Suppressor macrophage (primary cell): Measurements from ENCODE around the gene PRDM12.

Experiments
- DNase-seq, 4 experiments: peaks; one replicate each; pipeline ENCODE4 v3.0.0-alpha.2; 2020 to 2022
- total RNA-seq, 17 experiments: gene quantifications; one replicate each; lab custom pipeline; 2026; ENCODE audit warnings: mixed read lengths in 6 of 17, inconsistent platforms in 3 of 17; lab: John Stamatoyannopoulos, UW

The PRDM12 gene
- 0 to 1.8 (median 0) reads per million in 17 experiments for total RNA-seq

DNA sequence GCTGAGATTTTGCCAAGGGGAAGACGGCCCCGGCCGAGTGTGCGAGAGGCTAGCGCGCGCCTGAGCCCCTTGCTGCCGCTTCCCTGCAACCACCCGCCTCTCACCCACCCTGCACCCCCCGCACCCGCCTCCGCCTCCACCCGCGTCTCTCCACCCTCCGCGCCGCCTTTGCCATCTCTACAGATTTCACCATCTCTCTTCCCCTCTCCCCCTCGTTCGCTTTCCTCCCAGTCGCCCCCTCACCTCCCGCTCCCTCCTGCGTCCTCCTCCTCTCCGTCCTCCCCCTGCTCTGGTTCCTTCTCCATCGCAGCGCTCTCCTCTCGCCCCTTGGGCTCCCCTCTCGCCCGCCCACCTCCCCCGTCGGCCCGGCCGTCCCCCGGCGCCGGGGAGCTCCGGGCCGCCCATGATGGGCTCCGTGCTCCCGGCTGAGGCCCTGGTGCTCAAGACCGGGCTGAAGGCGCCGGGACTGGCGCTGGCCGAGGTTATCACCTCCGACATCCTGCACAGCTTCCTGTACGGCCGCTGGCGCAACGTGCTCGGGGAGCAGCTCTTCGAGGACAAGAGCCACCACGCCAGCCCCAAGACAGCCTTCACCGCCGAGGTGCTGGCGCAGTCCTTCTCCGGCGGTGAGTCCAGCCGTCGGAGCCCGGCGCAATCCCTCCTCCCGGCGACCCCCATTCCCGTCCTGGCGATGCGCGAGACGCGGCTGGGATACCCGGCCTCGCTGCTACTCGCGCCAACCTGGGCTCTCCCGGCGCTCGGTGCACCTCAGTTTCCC lies at the start of gene PRDM12:
Gene PRDM12, plus strand, starts transcription at position 344 of the 778 bp plus-strand sequence. Its CDS starts 60 bp downstream, at position 404.
- DNase-seq, result no peak

DNA sequence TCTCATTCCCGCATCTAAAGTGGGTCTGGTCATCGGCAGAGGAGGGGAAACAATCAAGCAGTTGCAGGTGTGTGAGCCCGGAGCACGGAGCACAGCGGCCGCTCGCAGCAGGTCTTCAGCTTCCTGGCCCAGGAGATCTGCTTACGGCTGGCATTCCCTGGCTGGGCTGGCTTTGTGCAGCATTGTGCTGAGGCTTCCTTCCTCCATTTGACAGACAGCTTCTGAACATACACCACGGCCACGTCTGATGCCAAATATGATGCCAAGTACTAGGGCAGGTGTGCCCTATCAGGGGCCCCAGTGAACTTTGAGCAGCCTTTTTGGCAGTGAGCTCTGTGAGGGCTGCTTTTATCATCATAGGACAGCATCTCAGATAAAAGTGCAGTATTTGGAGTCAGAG lies 47.9 kb upstream of the PRDM12 start:
- DNase-seq, result no peak

DNA sequence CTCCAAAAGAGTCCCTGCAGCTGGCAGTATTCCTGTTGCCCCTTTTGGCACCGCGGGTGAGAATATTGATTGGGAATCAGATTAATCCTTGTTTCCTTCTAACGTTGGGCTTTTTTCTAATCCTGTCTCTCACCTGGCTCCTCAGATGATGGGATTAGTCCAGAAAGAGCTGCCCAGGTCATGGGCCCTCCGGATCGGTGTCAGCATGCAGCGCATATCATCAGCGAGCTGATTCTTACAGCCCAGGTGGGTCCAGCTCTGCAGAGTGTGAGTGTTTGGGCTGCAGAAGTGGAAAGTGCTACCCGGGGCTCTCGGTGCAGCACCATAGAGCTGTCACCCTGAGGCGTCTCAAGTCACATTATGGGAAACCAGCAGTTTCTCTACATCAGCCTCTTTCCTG lies 40.9 kb upstream of the PRDM12 start:
- no peak for DNase-seq

DNA sequence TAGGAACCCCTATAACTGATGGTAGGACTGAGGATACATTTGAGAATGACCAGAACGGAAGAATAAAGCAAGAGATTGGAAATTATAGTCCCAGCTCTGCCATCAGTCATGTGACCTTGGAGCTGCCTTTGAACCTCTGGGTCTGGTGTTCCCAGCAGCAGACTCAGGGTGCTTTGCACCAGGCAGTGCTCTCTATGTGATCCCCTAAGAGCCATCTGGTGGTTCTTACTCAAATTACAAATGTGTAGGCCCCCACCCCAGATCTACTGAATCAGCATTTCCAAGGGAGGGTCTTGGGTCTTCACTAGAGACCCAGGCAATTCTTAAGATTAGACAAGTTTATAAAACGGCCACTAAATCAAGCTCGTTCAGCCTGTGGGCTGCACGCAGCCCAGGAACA lies 40.2 kb upstream of the PRDM12 start:
- DNase-seq, result no peak

DNA sequence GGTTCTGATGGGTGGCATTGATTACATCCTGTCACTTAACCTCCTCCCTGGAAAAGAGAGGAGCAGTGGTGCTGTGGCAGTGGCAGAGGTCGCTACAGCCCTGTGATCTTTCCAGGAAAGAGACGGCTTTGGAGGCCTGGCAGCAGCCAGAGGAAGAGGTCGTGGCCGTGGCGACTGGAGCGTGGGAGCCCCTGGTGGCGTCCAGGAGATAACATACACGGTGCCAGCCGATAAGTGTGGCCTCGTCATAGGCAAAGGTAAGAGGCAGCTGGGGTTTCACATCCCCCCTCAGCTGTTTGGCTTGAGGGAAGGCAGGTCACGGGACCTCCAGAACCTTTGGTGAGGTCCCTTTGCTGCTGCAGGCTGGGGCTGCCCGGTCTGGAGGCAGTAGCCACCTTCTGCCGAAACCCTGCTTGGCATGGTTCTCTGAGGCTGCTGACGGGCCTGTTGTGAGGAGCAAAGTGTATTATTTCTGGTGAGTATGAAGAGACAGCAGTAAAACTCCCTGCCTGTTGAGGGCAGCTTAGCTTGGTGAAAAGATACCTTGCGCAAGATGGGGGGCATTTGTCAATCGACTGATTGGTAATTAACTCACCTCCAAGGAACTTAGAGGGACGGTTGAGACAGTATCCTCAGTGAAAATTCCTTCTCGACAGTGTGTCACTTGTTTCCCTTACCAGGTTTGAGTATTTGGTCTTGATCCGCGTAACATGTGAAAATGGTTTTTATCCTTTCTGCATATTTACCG lies 38.0 kb upstream of the PRDM12 start:
- DNase-seq, result no peak

DNA sequence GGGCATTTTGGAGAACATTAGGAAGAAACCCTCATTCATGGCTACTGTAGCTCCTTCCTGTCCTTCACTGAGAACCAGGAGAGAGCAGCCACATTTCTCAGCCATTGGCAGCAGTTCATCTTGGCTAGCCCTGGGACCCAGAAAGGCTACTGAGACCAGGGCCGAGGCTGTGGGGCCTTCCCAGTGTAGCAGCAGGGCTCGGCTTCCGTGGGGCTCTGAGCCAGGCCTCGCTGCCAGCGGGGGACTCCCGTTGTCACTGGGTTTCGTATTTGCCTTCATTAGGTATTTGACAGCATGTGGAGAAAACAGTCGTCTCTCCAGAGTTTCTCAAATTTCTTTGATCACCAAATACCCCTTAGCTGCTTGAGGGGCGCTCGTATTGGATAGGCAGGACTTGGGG lies 37.3 kb upstream of the PRDM12 start:
- DNase-seq, result no peak

DNA sequence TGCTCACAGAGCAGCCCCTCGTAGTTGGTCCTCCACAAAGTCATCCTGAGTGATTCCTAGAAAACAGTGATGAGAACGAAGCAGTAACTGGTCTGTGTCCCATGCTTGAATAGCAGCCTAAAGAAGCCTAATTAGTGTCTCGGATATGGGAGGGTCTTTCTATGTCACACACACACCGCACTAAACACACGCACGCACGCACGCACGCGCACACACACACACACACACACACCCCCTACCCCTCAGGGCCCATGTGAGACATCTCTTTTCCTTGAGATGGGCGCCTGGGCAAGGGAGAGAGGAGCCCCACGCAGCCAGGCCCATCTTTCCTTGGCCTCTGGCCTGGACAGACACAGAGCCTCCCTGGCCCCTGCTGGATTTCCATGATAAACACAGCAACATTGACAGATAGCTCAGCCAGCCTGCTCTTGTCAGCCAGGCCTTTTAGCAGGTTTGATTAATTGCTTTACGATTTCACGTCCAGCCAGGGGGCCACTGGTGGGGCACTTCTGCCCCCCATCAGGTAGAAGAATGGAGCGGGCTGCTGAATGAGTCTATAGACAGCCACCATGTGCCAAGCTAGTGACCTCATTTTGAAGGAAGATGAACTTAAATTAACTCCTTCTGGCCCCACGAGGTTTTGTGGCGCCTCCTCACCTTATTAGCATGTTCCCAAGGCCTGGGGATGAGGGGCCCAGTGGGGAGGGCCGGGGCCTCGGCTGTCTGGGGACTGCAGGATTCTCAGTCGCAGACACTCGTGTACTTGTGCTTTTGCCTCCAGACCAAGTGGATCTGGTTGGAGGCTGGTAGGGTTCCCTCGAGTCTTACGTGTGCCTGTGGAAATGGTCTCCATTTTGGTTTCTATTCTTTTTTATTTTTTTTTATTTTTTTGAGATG lies 36.2 kb upstream of the PRDM12 start:
- no peak for DNase-seq

DNA sequence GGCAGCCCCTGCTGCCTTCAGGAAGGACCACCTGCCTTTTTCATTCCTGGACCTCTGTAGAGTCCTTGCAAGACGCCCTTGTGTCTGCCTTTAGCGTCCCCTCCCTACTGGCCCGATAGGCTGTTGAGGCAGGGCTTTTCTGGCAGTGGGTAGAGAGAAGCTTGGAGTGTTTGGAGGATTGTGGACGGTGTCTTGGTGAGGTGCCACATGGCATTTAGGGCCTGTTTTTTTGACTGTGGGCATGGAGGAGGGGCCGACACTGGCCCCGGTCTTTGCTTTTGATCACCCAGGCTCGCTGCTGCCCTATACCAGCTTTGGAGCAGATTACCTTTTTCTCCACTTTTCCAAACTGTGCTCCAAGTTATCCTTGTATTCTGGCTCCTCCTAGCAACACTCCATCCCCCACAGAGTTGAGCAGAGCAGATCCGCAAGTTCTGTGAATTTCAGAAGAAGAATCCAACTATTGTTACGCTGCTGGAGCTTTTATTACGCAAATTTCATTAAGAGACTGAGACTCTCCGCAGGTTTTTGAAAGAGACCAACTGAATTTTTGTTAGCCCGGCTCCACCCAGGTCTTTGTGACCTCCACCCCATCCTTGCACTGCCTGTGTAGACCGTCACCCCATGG lies 34.8 kb upstream of the PRDM12 start:
- DNase-seq, result no peak

DNA sequence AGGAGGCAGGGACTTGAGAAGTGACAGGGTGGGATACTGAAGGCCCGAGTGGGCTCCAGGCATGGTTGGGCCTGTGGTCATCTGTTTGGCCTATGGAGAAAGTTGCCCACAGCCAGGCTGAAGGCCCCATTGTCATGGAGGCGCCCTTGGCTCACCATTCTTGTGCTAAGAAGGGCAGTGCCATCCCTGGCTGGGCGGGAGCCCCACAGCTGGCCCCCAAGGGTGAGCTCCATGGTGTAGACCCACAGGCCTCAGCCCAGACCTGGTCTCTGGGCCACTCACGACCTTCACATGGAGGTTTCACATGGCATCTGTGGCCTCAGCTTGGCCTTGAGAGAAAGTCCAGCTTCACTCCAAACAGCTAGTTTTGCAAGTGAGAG lies 34.3 kb upstream of the PRDM12 start:
- no peak for DNase-seq

DNA sequence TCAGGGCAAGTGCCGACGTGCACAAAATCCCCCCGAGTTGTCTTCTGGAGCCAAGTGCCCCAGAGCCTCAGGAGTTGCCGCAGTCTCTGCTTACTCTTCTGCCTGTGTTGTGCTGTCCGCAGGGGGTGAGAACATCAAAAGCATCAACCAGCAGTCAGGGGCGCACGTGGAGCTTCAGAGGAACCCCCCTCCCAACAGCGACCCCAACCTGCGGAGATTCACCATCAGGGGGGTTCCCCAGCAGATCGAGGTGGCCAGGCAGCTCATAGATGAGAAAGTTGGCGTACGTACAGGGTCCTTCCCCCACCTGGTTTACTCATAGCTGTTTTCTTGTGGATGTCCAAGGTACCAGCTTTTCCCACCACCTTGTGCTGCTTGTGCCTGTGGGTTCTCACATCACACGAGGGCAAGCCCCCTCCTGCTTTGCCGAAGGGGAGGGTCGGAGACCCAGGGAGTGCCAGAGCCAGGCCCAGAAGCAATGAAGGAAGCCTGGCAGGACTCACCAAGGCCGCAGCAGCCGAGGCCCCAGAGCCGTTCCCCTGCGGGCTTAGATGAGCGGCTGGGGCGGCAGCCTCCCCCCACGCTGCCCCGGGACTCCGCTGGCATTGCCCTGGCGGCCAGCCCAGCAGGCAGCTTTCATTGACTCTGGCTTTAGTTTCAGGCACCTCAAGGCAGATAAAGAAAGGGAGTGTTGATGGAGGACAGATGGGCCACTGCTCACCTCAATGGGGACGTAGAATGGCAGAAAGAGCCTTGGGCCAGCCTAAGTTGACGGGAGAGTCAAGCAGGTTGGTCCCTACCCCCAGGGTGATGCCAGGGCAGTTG lies 33.7 kb upstream of the PRDM12 start:
- DNase-seq, result no peak

DNA sequence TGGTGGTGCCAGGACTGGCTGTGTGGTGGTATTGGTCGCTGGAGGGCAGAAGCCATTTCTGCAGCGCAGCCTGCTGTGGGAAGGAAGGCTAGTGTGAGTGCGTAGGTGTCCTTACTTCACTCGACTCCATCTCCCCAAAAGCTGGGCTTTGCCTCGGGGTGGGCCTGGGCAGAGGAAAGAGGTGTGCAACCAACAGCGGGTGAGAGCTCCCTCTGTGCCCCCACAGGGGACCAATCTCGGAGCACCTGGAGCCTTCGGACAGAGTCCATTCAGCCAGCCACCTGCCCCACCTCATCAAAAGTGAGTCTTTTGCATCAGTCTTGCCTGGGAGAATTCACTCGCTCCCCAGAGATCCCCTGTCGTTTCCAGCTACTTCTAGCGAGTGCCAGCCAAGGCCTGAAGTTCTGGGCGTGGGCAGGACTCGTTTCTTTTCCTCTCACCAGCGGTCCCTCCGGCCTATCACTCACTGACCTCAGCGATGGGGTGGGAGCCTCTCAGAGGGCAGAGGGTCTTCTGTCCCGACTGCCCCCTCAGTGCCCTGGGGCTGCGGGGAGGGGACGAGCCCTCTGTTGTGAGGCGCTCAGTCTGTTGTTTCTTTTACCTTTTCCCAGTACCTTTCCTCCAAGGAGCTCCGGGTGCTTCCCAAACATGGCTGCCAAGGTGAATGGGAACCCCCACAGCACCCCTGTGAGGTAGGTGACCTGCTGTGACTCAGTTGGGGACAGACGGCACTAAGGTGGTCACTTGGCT lies 32.9 kb upstream of the PRDM12 start:
- DNase-seq, result no peak

DNA sequence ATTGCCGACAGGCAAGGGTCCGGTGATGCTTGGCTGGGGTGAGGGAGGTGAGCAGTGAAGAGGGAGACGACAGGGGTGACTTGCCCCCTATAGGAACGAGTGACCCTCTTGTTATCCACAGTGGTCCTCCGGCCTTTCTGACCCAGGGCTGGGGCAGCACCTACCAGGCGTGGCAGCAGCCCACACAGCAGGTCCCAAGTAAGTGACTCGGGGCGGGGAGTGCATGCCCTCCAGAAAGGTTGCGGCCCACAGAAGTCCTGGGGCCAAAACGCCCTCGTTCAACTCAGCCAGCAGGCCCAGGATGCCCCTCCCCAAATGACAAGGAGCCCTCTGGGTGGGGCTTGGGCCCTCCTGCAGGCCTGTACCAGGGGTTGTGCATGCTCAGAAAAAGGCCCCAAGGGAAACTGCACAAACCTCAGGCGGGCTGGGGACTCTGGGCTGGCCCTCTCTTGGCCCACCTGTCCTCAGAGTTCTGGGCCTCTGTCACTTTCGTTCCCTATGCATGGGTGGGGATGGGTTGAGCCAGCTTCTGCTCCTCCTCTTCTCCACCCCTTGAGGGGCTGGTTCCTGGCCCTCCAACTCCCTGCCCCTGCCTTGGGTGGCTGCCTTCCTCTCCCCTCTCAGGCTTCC lies 32.2 kb upstream of the PRDM12 start:
- DNase-seq, result no peak

DNA sequence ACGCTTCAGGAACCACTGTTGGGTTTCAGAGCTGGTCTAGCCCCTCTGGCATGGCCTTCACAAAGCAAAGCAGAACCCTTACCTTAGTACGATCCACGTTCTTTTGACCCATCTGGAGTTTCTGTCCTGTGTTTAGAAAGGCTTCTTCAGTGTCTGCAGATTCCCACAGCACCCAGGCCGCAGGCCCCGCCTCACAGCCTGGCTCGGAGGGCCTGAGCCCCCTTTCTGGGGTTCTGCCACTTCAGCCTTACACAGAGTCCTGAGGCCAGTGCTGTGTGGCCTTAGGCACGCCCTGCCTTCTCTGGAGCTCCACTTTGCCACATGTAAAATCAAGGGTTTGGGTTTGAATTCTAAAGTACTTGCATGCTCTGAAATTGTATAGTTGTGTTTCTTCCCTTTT lies 31.6 kb upstream of the PRDM12 start:
- DNase-seq, result no peak

DNA sequence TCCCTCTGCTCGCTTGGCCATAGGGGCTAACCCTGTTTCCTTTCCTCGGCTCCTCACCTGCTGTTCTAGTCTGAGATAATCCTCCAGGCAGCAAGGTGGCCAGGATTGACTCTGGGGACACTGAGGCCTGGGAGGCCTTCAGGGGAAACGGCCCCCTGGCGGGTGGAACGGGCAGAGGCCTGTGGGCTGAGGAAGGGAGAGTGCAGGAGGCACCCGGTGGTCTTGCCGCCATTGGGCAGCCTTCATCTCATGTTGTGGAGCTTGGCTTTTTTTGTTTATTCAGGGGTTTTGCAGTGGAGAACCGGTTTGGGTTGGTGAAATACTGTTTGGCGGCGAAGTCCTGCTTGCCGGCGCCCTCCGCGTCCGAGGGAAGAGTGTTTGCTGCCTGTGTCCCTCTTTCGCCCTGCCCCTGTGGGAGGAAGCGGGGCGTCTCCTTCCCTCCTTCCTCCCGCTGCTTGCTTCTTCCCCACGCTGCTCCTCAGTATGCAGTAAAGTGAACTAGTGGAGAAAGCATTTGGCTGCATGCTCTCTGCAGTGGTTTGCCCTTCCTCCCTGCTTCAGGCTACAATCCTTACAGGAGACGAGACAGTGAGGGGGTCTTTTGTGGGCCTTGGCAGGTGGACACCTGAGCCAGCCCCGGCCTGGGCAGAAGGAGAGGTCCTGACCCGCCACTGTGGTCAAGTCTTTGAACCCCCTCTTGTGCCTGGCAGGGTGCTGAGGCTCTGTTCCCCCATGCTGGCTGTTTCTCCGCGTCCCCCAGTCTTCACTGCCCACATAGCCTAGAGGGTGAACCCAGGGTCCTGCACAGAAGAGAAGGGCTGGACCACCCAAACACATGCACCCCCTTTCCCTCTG lies 30.8 kb upstream of the PRDM12 start:
- no peak for DNase-seq

DNA sequence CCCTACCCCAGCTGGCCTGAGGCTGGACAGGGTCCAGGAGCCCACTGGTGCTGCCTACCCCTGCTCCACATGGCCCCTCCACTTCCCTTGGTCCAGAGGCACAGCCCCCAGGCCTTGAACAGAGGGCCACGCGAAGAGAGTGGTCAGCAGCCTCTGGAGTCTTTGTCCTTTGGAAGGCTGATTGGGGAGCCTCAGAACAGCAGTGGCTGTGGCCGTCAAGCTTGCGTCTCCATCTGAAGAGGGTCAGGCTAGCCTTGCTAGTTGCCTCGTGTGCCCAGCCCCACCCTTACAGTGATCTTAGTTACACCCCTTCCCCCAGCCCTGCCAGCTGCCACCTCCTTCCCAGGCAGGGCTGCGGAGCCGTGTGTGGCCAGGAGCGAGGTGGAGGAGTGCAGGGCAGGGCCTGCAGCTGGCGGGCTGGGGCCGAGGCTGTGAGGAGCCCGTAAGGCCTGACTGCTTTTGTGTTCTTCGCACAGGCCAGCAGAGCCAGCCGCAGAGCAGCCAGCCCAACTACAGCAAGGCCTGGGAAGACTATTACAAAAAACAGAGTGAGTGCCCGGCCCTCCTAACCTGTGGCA lies 30.1 kb upstream of the PRDM12 start:
- no peak for DNase-seq

DNA sequence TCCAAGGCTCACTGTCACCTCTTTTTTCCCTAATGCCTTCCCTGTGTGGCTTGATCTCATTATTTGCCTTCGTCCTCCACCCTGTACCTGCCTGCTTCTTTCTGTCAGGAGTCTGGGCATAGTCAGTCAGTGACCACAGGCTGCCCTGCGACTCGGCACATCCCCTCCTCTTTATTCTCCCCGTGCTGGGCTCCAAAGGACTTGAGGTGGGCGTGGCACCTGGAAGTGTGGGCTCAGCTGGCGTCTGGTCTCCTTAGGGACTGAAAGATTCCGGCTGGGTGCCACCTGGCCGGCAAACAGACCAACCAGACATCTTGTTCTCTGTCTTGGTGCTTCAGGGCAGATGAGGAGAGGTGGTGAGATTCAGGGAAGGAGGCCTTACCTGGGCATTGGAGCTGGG lies 29.6 kb upstream of the PRDM12 start:
- DNase-seq, result no peak

DNA sequence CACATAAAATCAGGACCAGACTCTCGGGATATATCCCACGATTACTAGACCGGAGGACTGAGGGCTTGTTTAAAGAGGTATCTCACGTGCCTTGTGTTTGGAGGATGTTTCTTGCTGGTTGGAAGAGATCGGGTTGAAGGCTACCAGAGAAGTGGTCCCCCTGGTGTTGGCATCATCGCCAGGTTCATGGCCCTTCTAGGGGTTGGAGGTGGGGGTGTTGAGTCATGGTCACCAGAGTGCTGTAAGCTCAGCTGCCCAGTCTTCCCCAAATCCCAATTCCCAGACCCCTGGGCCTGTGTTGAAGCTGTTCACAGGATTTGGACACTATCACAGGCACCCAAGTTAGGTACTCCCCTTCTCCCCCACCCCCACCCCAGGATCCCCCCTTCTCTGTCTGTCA lies 29.1 kb upstream of the PRDM12 start:
- no peak for DNase-seq

DNA sequence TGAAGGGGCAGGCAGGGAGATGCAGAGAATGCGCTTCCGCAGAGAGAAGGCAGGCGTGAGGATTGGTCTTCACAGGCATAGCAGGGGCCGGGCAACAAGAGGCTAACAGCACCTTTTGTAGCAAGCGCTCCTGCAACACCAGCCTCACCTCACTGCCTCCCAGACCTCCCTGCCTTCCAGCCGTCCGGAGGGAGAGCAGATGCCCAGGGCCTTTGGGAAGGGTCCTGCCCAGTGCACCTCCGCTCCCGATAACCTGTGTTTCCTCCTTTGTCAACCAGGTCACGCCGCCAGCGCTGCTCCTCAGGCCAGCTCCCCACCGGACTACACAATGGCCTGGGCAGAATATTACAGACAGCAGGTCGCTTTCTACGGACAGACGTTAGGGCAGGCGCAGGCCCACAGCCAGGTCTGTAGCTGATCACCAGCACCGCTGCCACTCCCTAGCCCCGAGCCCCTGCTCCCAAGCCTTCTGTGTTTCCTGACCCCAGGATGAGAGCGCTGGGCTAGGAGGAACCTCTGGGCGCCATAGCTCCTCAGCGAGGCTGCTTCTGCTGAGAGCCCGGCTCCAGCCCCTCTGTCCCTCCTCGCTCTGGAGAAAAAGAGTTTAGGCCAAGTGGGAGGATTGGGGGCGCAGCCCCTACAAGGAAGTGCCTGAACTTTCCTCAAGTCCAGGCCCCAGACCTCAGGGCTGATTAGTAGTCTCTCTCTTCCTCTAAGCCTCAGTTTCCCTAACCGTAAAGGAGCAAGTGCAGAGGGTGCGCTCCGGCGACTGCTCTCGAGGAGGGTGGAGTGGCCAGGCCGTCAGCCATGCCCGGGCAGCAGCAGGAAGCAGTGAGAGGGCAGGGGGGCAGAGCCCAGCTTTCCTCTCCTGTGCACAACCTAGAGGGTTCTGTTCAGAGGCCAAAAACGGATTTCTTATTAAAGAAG lies 28.4 kb upstream of the PRDM12 start:
- no peak for DNase-seq
